Bronchial epithelial cell (primary cell): ENCODE measurements around the gene STXBP6. TPM values are rescaled to one million over a fixed set of nuclear protein-coding genes. Genes with fewer than 3 reads are reported as not detected.

Experiments
- DNase-seq: peaks from one replicate; pipeline ENCODE4 v3.0.0-alpha.2; 2010; ENCODE audit warnings: low read depth
- FAIRE-seq: peaks from 2 replicates; lab custom pipeline; 2011; peaks lifted over from hg19 to GRCh38; lab: Jason Lieb, UNC
- H3K27me3 ChIP-seq: 2 replicates; pipeline ENCODE4 v1.5.1; 2011; ENCODE audit warnings: low read length; ENCODE audit not compliant: control insufficient read depth, insufficient read depth
- H3K36me3 ChIP-seq: 2 replicates; pipeline ENCODE4 v1.5.1; 2011; ENCODE audit warnings: low read length; ENCODE audit not compliant: control insufficient read depth, insufficient read depth
- H3K4me3 ChIP-seq: 2 replicates; pipeline ENCODE4 v1.5.1; 2011; ENCODE audit warnings: mild to moderate bottlenecking, low read depth, low read length, control low read depth
- CTCF ChIP-seq: IDR thresholded peaks from 2 replicates; pipeline ENCODE4 v1.5.1; 2011; ENCODE audit warnings: mild to moderate bottlenecking, moderate library complexity, low read length, control low read depth, inconsistent platforms; ENCODE audit not compliant: insufficient read depth, severe bottlenecking
- total RNA-seq: library from RNA; depleted of rRNA; stranded (reverse); fragments of >200 nt; gene quantifications from 2 replicates; pipeline ENCODE4 v1.2.1, GENCODE V29; 2014

The STXBP6 gene
- total RNA-seq, 1 donor from 2014 or later = not detected

DNA sequence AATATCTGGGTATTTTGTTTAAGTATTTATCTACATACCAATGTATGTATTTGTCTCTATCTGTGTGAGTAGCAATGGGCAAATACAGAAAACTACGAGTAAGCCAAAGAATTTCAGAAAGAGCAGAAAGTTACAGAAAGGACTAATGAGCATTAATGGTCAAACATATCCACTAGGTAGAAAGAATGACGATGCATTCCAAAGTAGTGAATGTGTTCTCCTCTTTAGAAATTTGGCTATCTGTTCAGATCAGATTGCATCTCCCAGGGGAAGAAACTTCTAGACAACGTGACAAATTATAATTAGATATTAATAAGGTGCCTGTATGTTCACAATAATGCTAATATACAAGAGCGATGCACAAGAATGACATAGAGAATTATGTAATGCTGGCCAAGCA is 221.5 kb downstream of the STXBP6 start:
- no peaks in the 10 kb centered on the region for H3K27me3 ChIP-seq
- FAIRE-seq = no peak
- H3K36me3 ChIP-seq = no peaks in the 10 kb centered on the region
- no peak overlapping the region for H3K4me3 ChIP-seq
- no peak for DNase-seq
- no peak for TF ChIP-seq CTCF

DNA sequence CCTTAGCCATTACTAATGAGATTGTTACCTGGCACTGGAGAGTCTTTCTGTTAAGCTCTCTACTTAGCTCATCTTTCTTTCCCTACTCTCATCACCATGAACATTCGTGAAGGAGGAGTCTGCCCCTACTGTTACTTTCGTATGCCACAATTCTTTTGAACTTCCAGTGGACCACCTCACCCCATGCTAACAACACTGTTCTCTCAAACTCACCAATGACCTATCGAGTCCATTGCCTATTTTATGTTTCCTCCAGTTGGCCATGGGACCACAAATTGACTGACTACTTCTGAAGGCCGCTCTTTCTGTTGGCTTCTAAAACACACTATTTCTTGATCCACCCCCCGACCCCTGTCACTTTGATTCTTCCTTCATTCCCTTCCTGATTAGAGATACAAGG is 223.6 kb downstream of the STXBP6 start:
- DNase-seq (no peak), FAIRE-seq (peak; percentile 28)
- no peaks in the 10 kb centered on the region for H3K27me3 ChIP-seq
- H3K4me3 ChIP-seq = no peak overlapping the region
- TF ChIP-seq CTCF = no peak
- H3K36me3 ChIP-seq = no peaks in the 10 kb centered on the region

GRCh38 chr14:24820616-24821015 is 229.3 kb downstream of the STXBP6 start:
- Histone ChIP-seq H3K4me3 (no peak overlapping the region), H3K27me3 (no peaks in the 10 kb centered on the region), H3K36me3 (no peaks in the 10 kb centered on the region)
- FAIRE-seq (no peak), DNase-seq (no peak)
- no peak for TF ChIP-seq CTCF

DNA sequence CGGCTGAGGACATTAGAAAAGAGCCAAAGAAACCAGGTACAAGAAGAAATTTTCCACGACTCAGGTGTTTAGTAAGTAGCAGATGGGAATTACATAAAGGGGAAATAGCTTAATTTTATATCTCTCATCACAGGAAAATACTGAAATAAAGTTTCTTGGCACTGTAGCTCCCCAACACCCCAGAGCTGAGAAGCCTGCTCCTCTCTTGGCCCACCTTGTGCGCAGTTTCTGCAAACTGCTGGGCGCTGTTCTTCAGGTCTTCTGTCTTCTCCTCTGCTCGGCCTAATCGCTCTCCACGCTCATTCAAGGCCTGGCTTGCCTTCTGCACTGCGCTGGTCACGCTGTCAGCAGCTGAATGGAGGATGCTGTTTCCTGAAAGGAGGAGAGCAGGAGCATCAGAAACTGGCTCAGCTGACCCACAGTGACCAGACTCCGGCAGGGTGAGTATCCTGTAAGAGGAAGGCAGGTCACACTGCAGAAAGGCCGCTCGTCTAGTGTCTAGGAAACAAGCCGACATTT is 231.1 kb downstream of the STXBP6 start:
- Histone ChIP-seq H3K36me3 (no peaks in the 10 kb centered on the region), H3K27me3 (no peaks in the 10 kb centered on the region), H3K4me3 (no peak overlapping the region)
- no peak for TF ChIP-seq CTCF
- peak; percentile 58 for FAIRE-seq
- no peak for DNase-seq

DNA sequence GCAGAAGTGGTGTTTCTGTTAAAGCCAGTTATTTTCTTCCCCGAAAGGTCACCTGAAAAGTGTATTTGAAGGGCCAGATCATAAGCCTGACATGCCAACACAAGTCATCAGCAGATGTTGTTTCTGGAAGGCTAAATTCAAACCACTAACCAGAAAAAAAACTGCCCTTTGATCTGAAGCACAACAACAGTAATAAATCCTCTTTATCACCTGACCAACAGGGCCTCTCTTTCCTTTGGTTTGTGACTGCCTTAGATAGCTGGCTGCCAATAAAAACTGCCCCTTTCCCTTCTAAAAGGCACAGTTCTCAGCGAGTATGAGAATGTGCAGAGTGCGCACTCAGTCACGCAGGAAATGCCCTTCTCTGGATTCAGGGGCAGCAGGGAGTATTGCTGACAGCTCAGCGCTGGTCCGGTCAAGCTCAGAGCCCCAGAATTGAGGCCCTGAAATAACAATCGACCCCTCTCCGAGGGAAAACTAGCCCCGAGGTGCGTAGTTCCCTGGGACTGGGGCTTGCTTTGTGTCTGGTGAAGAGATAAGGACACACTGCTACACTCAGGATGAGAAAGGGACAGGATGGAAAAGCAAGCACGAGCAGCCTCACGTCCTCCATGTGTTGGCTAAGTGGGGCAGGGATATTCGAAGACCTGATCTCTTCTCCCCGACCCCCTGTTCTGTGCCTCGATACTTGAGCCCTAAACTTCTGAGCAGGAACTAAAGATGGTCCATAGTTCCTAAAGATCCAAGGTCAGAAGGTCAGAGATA is 231.7 kb downstream of the STXBP6 start:
- Histone ChIP-seq H3K27me3 (no peaks in the 10 kb centered on the region), H3K36me3 (no peaks in the 10 kb centered on the region), H3K4me3 (no peak overlapping the region)
- FAIRE-seq (no peak), DNase-seq (no peak)
- TF ChIP-seq CTCF = no peak
